OCI-LY3 (cell line): ENCODE data around the gene ADGRG1.

Experiments
- H2AFZ ChIP-seq: fragments of 200-600, 300-600 bp; shearing (Covaris generic); 2 replicates; pipeline ENCODE4 v1.6.0; 2014; ENCODE audit warnings: antibody characterized with exemption, low read depth, low read length
- H3K27ac ChIP-seq: fragments of 200-600, 300-600 bp; sonication (generic); 2 replicates; pipeline ENCODE4 v1.5.1; 2014; ENCODE audit warnings: mild to moderate bottlenecking, low read length, moderate library complexity, mixed read lengths
- H3K27me3 ChIP-seq: fragments of 200-600, 300-600 bp; sonication (generic); 2 replicates; pipeline ENCODE4 v1.6.1; 2014; ENCODE audit warnings: low read depth, low read length, mixed read lengths
- H3K36me3 ChIP-seq: fragments of 200-600, 300-600 bp; sonication (generic); replicated peaks from 2 replicates; pipeline ENCODE3; 2014; ENCODE audit warnings: low read depth, low read length, mixed read lengths
- H3K4me1 ChIP-seq: fragments of 300-600, 200-600 bp; sonication (generic); 2 replicates; pipeline ENCODE4 v1.6.1; 2014; ENCODE audit warnings: low read length, mixed read lengths
- H3K4me2 ChIP-seq: fragments of 200-600, 300-600 bp; sonication (generic); 2 replicates; pipeline ENCODE4 v1.6.1; 2014; ENCODE audit warnings: low read length, mixed read lengths
- H3K4me3 ChIP-seq: fragments of 300-600, 200-600 bp; sonication (generic); 2 replicates; pipeline ENCODE4 v1.5.1; 2014; ENCODE audit warnings: antibody characterized with exemption, mild to moderate bottlenecking, low read length, moderate library complexity
- H3K79me2 ChIP-seq: fragments of 300-600, 200-600 bp; shearing (Covaris generic); 2 replicates; pipeline ENCODE4 v1.6.1; 2014; ENCODE audit warnings: mild to moderate bottlenecking, low read length, mixed read lengths
- H3K9ac ChIP-seq: fragments of 300-600, 200-600 bp; shearing (Covaris generic); 2 replicates; pipeline ENCODE4 v1.6.0; 2014; ENCODE audit warnings: mild to moderate bottlenecking, low read length, moderate library complexity
- H3K9me3 ChIP-seq: fragments of 200-600, 300-600 bp; shearing (Covaris generic); 2 replicates; pipeline ENCODE4 v1.6.1; 2014; ENCODE audit warnings: low read length, mixed read lengths; ENCODE audit not compliant: insufficient read depth
- H4K20me1 ChIP-seq: fragments of 200-600, 300-600 bp; sonication (generic); 2 replicates; pipeline ENCODE4 v1.6.1; 2016; ENCODE audit warnings: low read length, mixed read lengths; ENCODE audit not compliant: insufficient read depth
- CTCF ChIP-seq: fragments of 200-600, 300-600 bp; sonication (generic); IDR thresholded peaks from 2 replicates; pipeline ENCODE4 v1.5.1; 2014; ENCODE audit warnings: antibody characterized with exemption, low read length, low read depth
- EZH2phosphoT487 ChIP-seq: fragments of 200-600 bp; shearing (Covaris generic); IDR thresholded peaks from 2 replicates; pipeline ENCODE4 v1.6.1; 2018; ENCODE audit warnings: antibody characterized with exemption, mixed run types, low read depth

ADGRG1 gene

GRCh38 chr16:57603115-57604024 lies 25.1 kb upstream of the ADGRG1 start:
- H3K27ac ChIP-seq = no peak overlapping the region
- H2AFZ ChIP-seq = no peak overlapping the region
- no peaks in the 10 kb centered on the region for H3K79me2 ChIP-seq
- H3K4me2 ChIP-seq = no peak overlapping the region
- TF ChIP-seq EZH2phosphoT487 = no peak
- TF ChIP-seq CTCF = no peak
- no peak overlapping the region for H3K9ac ChIP-seq
- H4K20me1 ChIP-seq = peaks cover 7% of the 10 kb centered on the region; the same call in 1 of the 2 replicates
- H3K36me3 ChIP-seq = no peaks in the 10 kb centered on the region
- H3K9me3 ChIP-seq = no peaks in the 10 kb centered on the region
- peaks cover 24% of the 10 kb centered on the region for H3K4me1 ChIP-seq
- H3K4me3 ChIP-seq = no peak overlapping the region
- peaks cover 72% of the 10 kb centered on the region for H3K27me3 ChIP-seq

- no peaks in the 10 kb centered on the region for H3K9me3 ChIP-seq
- H3K36me3 ChIP-seq = no peaks in the 10 kb centered on the region
- TF ChIP-seq EZH2phosphoT487 = no peak
- no peak for TF ChIP-seq CTCF
- peaks cover 7% of the 10 kb centered on the region; the same call in 1 of the 2 replicates for H4K20me1 ChIP-seq
- H3K27ac ChIP-seq = no peak overlapping the region
- H3K9ac ChIP-seq = no peak overlapping the region
- H3K4me3 ChIP-seq = no peak overlapping the region
- peaks cover 73% of the 10 kb centered on the region for H3K27me3 ChIP-seq
- no peaks in the 10 kb centered on the region for H3K79me2 ChIP-seq
- peaks cover 24% of the 10 kb centered on the region for H3K4me1 ChIP-seq
- H2AFZ ChIP-seq = no peak overlapping the region
- no peak overlapping the region for H3K4me2 ChIP-seq
Observed at GRCh38 chr16:57604177-57604576, 24.3 kb upstream of the ADGRG1 start.

GRCh38 chr16:57606147-57606846 lies 22.1 kb upstream of the ADGRG1 start:
- H3K9ac ChIP-seq = no peak overlapping the region
- no peaks in the 10 kb centered on the region for H3K36me3 ChIP-seq
- peaks cover 29% of the 10 kb centered on the region for H3K4me1 ChIP-seq
- no peak overlapping the region for H3K4me2 ChIP-seq
- no peaks in the 10 kb centered on the region for H3K9me3 ChIP-seq
- H3K79me2 ChIP-seq = no peaks in the 10 kb centered on the region
- no peak overlapping the region for H2AFZ ChIP-seq
- peaks cover 78% of the 10 kb centered on the region for H3K27me3 ChIP-seq
- H3K4me3 ChIP-seq = no peak overlapping the region
- peaks cover 14% of the 10 kb centered on the region; the same call in 1 of the 2 replicates for H4K20me1 ChIP-seq
- TF ChIP-seq EZH2phosphoT487 (no peak), CTCF (no peak)
- no peak overlapping the region for H3K27ac ChIP-seq
